GM18870 (cell line): Measurements from ENCODE around the gene TRHDE.
"Not testable (repeated sequence)": the region's sequence is repeated elsewhere in the genome, so short reads cannot be mapped to it uniquely, and the experiment has no call there.

ENCODE experiments used
- ATAC-seq: cut with Tn5 transposase; IDR thresholded peaks from one replicate; pipeline ENCODE4 v1.9.1; 2021; ENCODE audit warnings: moderate library complexity; ENCODE audit not compliant: unreplicated experiment

Gene TRHDE

DNA sequence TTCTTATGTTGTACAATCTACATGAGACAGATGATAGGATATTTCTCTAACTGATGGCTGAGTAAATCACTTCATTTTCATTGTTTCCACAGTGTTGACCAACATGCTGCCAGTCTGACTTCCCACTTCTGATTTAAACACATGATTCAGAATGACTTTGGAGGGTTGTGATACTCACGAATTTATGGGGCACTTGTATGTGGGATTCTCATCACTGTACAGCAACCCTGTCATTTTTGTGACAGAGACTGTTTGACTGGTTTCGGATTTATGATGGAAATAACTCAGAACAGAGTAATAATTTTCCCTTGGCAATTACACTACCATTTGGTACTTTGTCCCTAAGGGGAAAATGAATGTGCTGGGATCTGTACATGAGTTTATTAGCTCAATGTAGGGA lies 333.8 kb downstream of the TRHDE start:
- no peak for ATAC-seq

DNA sequence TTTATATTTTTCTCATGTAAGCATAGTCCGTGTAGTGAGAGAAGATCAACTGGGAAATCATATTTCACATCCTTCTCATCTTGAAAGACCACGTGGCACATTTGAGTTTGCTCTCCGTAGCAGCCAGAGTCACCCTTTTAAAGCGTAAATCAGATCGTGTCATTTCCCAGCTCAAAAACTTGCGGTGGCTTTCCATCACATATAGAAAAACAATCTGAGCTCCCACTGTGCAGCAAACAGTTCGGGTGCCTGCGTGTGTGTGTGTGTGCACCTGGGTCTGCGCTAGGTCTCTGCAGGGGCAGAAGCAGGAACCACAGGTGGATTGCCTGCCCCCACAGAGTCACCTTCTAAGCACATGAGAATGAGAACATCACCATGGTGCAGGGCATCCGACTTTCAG lies 338.2 kb downstream of the TRHDE start:
- no peak for ATAC-seq

DNA sequence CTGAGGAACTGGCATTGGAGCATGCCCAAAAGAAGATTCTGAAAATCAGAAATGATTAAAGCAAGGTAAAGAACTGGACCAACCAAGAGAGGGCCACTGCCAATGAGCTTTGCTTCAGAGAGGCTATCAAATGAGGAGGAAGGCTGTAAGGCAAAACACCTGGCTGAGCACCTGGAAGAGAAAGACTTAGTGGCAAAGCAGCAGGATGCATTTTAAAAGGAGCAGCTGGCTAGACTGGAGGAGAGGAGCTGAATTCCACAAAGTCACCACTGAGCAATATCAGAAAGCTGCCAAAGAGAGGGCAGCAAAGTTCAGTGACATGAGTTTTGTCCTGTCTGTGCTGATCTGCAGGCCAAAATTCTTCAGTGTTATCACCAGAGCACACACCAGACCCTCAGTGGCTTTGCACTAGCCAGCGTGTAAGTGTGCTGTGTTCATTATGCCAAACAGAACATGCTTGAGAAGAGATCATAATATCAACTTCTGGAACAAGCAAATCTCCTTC lies 338.7 kb downstream of the TRHDE start:
- no peak for ATAC-seq

DNA sequence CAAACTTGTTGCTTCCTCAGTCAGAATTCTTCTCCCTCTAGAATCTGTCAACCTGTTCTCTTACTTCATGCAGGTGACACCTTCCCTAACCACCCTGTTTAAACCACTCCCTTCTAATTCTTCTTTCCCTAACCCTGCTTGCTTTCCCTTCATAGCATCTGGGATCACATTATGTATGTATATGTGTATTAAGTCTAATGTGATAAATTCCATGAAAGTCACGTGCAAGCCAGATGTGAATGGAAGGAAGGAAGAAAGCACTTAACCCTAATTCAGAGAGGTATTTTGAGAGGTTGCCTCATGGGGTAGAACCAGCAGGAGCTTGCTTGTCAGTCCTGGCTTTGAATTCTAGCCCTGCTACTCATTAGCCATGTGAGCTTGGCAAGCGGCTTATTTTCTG lies 340.0 kb downstream of the TRHDE start:
- ATAC-seq, result no peak

DNA sequence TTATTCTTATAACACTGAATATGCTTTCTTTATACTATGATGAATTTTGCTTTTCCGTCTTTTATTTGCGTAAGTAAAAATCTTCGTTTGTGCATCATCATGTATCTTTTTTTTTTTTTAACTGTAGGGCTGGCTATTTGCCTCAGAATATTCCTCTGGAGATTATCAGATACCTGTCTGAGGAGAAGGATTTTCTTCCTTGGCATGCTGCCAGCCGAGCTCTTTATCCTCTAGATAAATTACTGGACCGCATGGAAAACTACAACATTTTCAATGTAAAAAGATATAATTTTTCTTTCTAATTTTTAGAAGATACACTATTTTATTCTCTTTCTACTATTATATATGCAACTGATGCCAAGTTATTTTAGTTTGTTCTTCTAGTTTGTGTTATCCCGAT lies 346.6 kb downstream of the TRHDE start:
- ATAC-seq, result no peak

DNA sequence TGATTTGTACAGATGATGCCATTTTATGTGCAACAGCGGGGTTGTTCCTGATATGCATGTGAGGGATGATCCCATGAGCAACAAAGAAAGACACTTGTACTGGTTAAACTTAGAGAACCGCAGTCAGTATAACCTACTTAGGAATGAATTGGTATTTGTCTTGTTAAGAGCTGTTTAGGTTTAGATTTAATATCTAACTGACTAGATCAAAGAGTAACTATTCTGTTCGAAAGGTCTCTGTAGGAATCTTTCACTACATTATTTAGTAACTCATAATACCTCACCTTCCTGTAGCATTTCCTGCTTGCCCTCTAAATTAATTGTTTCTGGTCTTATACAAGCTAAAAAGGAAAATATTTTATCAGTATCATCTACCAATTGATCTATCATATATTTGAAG lies 350.4 kb downstream of the TRHDE start:
- peak; percentile 74 for ATAC-seq

DNA sequence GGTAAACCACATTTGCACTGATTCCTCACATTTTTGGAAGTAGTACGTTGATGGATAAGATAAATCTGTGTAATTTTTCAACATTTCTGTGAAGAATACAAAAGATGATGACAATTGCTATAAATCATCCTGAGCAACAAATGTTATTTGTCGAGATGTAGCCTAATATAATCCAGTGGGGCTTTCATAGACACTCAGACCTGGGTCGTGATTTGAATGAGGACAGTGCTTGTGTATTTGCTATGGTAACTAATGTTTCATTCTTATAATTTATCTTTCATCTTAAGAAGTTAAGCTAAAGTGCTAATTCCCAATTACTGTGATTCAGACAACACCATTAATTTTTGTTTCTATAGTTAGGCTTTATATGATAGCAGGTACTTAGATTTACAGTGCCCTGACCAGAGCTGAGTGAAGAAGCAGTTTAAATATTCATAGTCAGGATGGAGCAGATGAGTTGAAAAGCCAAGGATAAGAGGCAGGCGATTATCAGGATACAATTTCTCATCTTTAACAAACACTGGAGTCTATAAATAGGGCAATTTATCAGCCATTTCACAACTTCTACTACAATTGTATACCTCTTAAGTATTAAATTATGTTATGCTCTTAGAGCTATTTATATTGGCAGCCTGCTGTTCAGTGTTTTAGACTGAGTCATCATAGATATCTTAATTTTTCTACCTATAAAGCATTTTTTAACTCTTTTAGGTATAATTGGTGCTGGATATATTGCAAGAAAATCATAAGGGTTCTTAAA lies 359.9 kb downstream of the TRHDE start:
- ATAC-seq, result no peak

DNA sequence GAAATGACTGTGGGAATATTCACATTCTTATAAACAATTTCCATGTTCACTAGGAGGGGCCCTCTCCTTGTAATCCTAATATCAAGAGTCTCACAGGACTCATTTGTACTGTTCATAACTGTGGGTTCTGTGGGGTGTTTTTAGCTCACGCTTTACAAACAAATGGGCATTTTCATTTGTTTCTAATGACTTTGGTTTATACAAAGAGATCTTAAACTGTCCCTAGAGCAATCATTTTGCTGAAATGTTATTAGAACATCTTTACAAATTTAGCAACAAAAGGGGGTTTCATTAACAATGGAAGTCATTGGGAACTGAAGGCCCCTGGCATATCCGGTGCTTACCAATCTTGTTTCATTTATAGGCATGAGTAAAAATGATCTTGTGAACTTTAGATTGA lies 370.5 kb downstream of the TRHDE start:
- ATAC-seq, result no peak

DNA sequence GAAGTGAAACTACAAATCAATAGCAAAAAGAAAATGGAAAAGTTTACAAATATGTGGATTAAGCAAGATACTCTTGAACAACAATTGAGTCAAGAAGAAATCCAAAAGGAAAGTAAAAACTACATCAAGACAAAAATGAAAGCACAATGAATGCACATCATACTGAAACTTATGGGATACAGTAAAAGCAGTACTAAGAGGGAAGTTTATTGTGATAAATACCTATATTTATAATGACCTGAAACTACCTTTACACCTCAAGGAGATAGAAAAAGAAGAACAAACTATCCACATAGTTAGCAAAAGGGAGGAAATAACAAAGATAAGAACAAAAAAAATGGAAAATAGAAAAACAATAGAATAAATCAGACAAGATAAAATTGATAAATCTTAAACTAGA lies 375.0 kb downstream of the TRHDE start:
- ATAC-seq, result peak; percentile 91

DNA sequence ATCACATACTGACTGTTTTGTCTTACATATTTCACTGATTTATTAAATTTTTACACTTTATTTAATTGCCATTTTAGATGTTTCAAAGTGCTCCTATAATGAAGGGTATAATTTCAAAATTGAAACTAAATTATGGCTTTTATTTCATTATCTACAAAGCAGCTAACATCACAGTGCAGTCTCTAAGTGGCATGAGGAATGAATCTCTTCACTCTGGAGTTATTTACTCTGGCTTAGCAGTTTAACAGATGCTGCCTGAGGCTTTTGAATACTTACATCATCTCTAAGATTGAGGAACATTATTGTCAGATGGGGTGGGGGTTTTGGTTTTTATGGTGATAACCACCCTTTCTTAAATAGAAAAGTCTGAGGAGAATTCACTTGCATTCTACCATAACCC lies 386.4 kb downstream of the TRHDE start:
- ATAC-seq, result no peak

DNA sequence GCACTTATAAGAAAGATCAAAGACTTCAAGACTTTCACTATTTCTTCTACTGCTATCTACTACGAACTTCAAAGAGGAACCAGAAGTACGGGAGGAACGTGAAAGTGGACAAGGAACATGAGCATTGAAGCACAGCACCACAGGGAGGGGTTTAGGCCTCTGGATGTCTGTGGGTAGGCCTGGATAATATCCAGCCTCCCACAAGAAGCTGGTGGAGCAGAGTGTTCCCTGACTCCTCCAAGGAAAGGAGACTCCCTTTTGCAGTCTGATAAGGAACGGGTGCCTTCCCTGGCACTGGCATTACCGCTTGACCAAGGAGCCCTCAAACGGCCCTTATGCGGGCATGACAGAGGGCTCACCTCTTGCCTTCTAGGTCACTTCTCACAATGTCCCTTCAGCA lies 388.0 kb downstream of the TRHDE start:
- not testable (repeated sequence) for ATAC-seq

DNA sequence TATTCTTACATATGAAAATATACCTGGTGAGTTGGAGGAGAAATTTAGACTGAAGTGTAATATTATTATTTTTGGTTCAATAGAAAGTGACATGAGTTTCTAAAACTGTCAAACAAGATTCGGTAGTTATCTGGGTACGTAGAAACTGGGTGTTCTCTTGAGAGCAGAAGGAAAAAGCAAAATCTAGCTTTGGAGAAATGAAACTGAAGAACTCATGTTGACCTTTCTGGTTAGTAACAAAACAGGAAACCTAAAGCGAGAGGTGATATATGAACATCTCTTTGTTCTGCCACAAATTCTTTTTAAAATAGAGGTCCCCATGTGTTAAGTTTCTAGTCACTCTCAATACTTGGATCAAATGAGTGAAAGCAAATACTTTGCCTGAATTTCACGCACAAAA lies 401.7 kb downstream of the TRHDE start:
- ATAC-seq, result peak; percentile 85

DNA sequence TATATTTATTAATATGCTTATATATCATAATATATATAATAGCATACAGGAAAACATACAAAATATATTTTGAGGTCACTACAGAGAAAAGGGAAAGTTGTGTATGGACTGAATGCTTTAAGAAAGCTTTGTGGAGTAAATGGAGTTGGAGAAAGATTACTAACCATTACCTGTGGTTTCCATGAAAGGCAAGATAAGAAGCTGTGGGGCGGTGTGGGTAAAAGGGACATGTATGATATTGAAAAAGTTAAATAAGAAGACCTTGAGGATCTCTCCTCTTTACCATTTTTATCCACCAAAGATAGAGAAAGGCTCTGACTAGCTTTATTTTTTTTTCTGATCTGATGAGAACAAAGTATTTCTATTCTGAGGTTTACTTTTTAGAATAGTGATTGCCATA lies 404.4 kb downstream of the TRHDE start:
- ATAC-seq, result no peak

DNA sequence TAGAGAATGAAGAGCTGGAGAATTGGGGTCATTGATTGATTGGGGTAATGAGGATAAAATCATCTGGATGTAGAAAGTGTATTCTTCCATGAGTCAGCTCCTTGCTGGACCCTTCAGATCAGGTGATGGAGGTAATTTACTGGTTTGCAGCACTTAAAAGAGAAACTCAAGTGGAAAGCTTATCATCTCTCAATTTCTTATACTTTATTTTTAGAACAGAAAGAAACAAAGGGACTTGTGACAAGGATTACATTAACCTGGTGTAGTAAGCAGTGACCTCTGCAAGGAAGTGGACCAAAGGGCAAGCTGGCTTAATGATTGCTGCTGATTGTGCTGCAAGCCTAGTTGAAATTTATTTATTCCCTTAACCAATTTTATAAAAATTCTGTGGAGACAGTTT lies 405.0 kb downstream of the TRHDE start:
- no peak for ATAC-seq

DNA sequence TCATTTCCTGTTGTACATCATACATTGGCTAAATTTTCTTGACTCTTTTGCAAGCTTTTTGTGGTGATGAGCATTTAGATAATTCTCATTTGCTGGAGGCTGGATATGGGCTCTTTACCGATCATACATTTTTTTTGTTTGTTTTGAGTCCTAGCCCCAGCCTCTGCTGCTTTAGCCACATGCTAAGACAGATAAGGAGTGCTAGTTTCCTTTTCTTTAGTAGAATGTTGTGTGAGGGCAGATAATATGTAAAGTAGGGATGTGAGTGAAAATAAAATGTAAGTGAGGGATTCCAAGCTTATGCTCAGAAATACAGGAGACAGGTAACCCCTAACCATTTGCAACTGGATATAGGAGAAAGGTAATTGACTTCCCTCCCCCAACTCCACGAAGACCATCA lies 405.7 kb downstream of the TRHDE start:
- no peak for ATAC-seq

DNA sequence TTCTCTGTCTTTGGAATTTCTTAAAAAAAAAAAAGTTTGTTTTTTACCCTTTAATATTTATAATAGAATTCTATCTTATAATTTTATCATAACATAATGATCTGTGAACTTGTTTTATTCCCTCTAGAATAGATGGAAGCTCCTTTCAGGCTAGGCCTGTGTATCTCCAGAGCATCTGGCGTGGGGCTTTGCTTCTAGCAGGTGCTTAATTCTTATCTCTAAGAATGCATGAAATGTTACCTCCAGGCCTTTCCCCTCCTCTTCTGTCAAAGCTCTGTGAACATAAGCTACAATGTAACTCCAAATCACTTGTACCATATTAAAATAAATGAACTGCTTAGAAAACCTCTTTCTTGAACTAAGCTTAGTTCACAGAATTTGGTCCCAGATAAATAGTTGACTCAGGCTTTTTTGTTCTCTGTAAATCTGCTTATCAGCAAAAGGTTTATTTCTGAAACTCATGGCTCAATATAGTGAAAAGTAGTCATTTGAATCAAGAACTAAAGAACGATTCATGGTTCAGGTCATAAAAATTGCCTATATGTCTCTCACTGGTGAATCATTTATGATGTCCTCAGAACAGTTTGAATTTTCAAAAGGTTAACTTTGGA lies 407.1 kb downstream of the TRHDE start:
- ATAC-seq, result no peak

DNA sequence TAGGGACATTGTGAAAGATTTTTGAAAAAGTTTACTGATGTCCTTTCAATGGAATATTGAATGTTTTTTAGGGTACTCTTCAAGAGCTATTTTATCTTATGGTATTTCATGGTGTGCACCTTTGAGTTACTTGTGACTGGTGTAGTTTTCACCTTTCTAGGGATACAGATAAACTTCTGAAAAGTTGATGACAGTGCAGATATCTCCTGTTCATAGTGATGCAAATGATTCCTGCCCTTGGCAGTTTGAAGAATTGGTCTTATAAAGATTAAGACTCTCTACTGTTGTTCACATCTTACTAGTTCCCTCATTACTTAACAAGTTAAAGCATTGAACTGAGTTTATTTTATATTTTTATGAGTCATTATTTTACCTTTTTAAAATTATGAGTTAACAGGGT lies 408.9 kb downstream of the TRHDE start:
- no peak for ATAC-seq

DNA sequence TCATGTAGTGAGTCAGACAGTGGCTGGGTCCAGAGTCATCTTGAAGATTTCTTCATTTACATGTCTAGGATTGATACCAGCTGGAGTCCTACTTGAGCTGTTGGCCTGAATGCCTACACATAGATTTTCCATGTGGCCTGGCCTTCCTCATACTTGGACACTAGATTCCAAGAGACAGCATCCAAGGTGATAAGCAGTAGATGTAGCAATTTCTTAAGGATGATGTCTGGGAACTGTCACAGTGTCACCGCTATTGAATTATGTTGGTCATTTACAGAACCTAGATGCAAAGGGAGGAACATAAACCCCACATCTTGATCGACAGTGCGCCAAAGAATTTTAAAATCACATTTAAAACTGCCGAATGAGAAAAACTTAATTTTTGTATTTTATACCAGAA lies 412.3 kb downstream of the TRHDE start:
- no peak for ATAC-seq

DNA sequence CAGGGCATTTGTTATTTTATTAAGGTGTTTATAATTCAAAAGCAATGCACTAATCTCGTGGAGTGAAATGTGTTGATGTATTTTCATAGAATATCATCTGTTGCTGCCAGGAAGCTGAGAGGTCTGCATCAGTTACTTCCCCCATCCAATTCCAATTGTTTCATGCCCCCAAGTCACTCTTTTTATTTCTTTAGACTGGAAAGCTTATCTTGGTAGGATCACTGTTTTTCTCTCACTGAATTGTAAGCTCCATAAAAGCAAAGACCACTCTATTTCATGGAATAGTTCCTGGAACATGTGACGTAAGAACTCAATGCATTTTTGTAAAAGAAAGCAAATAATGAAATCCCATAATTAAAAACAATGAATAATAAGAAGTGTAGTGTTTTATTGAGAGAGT lies 420.2 kb downstream of the TRHDE start:
- no peak for ATAC-seq

DNA sequence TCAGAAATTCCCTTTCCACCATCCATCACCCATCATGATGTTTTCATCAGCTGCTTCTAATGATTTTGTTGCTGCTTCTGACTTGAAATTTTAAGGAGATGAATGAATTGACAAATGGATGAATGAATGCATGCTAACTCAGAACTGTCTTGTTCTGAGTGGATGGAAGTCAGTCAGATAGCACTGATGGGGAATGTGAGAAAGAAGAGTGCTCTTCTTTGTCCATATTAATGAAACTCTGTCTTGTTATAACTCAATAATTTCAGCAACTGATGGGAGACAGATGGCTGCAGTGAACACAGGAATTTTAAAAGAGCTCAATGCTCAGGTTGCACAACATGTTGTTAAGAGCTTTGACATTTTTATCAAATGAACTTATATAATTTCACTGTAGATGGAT lies 422.0 kb downstream of the TRHDE start:
- no peak for ATAC-seq

DNA sequence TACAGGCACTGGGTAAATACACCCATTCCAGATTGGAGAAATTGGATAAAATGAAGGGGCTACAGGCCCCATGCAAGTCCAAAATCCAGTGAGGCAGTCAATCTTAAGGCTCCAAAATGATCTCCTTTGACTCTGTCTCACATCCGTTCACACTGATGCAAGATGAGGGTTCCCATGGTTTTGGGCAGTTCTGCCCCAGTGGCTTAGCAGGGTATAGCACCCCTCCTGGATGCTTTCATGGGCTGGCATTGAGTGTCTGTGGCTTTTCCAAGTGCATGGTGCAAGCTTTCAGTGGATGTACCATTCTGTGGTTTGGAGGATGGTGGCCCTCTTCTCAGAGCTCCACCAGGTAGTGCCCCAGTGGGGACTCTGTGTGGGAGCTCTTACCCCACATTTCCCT lies 427.2 kb downstream of the TRHDE start:
- ATAC-seq, result no peak

DNA sequence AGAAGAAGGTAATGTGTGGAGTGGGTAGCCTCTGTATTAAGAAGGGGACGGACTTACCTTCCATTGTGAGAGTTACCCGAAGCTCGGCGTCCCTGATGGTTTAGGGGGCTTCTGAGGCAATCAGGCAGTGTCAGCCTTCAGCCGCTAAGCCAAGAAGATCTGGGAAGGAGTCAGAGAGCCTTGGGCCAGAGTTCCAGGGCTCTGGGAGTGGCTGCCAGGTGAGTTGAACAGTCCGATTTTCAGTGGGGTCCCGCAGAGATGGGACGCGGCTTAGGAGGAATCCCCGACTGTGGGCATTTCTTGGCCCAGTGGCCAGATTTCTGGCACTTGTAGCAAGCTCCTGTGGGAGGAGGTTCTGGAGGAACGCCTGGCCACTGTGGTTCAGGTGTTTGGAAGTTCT lies 439.9 kb downstream of the TRHDE start:
- ATAC-seq, result not testable (repeated sequence)

DNA sequence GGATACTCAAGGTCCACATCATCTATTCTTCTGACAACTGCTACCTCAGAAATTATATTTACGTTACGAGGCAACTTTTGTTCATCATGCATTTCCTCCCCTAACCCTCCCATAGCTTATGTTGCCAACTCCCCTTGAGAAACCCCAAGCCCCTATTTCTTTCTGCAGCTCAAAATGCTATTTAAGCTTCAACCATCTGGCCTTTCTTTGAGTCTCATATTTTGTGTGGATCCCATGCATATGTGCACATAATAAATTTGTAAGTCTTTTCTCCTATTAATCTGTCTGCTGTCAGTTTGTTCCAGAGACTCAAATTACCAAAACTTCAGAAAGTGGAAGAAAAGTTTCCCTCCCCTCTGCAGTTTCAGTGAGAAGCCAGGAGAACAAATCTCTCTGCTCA lies 444.1 kb downstream of the TRHDE start:
- no peak for ATAC-seq
